Anterior cingulate cortex (tissue), 58 donors: ENCODE results near the gene APOBEC3H.

ENCODE experiments used
- DNase-seq, 58 donors: peaks; one replicate each; lab custom pipeline; 2025; lab: John Stamatoyannopoulos, UW

APOBEC3H gene

DNA sequence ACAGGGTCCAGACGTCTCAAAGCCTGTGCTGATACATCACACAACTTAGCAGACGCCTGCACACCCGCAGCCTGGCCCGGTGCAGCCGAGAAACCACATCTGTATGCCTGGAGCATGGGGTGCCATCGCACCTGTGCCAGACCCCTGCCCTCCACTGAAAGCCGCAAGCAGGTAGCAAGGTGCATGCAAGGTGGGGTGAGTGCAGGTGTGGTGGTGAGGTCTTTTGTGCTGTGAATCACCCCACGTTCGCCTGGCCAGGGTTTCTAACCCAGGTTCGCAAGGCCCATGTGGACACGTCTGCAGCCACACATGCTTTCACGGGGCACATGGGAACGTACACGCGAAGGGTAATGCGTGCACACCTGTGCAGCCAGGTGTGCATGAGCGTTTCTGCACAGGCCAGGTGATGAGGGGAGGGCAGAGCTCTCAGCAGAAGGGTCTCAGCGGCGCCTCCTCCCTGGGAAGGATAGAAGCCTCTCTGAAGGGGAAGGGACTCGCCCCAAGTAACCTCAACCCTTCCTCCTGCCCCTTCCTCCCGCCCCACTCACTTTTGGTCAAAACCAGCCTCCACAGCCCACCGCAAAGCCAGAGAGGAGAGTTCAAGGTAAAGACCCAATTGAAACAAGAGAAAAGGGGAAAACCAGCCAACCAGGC is 36.0 kb downstream of the APOBEC3H start:
- DNase-seq, result no peak

DNA sequence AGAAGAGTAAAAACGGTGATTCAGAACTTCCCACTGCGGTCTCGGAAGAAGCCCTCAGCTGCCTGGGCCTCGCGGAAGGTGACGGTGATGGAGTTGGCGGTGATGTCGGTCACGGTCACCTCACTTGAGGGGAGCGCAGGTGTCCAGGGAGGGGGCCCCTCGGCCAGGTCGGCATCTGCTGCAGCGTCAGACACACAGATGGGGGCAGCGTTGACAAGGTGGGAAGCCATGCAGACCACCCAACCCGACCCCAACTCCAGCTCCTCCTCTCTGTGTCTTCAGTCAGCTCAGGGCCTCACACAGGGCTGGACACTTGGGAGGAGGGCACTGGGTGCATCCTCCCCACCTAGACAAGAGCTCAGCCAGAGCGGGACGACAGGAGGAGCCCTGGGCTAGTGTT is 36.8 kb downstream of the APOBEC3H start:
- DNase-seq, result no peak

DNA sequence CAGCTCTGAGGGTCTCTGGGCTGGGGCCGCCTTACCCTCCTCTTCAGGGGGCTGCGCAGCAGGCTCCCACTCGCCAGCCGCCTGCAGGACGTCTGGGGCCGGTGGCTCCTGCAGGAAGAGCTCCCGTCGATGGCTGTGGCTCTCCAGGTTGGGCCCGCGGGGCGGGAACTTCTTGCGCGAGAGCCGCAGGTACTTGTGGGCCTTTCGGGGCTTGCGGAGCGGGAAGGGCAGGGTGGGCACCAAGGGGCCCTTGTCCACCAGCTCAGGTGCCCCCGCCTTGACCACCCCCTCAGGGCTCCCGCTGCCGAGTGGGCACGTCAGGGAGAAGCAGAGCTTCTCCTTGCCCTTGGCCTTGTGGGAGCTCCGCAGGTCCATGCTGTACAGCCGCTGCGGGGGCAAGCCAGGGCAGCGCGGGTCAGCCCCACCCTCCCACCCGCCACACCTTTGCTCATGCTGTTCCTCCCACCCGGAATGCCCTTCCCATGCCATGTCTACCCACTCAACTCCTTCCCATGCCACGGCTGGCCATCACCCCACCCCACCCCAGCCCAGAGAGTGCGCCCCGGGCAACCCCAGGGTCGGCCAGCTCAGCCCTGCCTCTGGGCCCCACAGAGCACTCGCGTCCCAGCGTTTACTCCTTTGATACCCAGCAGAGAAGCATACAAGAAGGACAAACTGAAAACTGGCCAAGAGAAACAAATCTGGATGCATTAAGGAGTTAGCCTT is 37.5 kb downstream of the APOBEC3H start:
- DNase-seq, result no peak

DNA sequence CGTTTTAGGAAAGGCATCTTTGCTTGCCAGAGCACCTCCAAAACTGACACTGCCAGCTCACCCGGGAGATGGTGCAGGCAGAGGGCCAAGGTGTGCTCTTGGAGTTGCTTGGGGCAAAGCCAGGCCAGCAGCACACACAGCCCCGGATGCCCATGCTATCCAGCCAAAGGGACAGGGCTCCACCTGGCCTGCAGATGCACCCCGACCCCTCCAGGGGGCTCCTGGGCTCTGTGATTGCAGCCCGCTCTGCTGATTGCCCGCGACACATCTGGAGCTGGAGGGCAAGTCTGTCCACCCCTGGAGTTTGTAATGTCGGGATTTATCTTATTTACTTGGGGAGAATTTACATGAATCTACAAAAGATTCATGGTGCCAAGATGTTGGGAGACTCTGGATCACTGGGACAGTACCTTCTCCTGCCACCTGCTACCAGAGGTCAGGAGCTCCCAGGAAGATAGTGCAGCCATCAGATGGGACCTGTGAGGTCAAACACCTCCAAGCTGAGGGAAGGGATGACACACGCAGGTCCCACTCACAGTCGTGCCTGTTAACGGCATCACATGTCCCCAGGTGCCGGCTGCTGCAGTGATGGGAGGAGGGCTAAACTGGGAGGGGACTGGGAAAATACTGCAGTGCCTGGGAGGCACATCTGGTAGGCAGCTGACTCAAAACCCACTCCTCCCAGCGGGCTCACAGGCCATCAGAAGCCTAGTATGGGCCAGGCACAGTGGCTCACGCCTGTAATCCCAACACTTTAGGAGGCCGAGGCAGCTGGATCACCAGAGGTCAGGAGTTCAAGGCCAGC is 38.2 kb downstream of the APOBEC3H start:
- peak in 2 of 58 donors; percentile 12 to 22 for DNase-seq

DNA sequence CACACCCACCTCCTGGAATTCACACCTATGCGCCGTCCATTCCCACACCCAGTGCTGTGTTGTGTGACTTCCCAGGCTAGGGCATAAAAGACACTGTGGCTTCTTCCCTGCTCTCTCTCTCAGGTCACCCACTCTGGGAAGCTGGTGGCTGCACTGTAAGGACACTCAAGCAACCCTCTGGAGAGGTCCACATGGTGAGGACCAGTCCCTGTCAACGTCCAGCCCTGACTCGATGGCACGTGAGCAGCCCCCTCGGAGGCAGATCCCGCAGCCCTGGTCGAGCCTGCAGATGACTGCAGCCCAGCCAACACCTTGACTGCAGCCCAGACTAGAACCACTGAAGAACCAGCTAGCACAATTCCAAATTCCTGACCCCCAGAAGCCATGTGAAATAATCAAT is 39.3 kb downstream of the APOBEC3H start:
- no peak for DNase-seq

DNA sequence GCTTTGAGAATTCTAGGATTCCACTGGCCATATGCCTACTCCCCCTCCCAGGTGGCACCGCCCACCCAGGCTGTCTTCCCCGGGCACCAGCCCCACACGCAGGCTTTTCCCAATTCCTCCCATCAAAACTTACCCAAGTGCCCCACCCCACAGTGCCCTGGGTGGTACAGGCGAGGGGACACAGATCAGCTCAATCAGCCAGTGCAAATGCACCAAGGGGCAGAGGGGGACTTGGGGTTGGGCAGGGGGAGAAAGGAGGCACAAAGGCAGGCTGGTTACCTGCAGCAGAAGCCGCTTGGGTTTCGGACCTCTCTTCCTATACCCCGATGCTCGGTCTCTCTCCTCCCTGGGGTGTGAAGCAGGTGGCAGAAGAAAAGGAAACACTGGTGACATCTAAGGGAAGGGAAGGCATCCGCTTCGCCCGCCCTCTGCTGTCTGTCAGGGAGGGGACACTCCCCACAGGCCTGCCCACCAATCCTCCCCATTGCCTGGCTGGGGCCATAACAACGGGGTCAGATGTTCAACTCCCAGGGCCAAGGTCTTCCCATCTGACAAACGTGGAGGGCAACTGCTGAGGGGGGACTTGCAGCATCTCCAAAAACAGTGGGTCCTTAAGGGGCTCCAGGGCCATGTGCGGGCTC is 41.4 kb downstream of the APOBEC3H start:
- DNase-seq, result no peak

DNA sequence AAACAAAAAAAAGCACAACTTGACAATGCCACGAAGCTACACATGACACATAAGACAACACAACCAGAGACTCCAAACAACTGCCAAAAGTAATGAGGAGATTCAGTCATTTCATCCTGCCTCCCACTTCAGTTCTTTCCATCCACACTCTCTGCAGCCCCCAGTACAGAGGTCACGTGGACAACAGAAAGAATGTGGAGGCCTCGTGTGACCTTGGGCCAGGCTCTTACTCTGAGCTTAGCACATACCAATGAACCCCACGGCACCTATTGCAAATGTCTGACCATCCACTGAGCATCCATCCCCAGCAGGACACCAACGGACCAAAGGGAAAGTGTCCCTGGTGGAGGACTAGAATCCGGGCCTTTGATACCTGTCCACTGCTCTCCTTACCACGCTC is 42.9 kb downstream of the APOBEC3H start:
- no peak for DNase-seq

DNA sequence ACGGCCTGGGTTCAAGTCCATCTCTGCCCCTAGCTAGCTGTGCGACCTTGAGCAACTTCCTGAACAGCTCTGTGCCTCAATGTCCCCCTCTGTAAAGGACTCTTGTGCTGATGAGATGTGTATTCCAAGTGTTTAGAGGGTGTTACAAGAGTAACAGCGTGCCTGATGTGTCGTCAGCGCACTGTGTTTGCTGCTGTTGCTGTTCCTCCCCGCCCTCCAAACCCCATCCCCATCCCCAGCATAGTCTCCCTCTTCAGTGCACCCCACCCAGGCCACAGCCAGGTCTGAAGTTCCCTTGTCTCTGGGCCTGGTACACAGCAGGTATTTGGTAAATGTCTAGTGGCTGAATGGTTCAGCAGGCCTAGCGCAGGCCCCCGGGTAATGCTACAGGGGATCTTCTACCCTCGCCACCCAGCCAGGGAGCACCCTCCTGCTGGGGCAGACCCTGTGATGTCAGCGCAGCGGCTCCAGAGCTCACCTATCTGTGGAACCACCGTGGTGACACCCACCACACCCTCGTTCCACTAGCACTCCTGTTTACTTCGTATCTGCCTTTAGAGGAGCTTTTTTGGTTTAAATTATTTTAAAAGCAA is 45.1 kb downstream of the APOBEC3H start:
- DNase-seq, result no peak

DNA sequence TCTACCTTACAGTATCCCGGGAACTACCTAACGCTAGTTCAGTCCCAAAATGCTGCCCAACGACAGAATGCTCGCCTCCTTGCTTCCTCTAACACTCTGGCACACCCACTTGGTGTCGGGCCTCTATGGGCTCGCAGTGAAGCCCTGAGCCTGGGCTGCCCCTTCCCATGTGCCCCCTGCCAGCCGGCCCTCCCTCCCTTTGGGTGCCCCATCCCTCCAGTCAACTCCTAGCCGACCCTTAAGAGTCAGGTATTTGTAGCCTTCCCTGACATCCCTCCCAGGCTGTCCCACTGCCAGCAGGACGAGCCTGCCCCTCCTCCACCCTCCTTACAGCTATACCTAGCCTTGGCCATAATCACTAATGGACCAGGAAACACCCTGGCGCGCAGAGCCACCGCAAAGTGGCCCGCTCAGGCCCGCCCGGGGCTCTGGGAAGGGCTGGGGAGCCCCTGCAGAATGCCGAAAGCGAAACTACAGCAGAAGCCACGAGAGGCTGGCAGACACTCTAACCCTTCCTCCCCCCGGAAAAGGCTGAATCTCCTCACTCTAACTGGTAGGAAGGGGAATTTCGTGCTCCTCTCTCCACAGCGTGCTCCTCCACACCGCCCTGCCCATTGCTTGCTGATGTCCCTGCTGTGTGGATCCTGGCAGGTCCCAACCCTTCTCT is 47.2 kb downstream of the APOBEC3H start:
- no peak for DNase-seq

DNA sequence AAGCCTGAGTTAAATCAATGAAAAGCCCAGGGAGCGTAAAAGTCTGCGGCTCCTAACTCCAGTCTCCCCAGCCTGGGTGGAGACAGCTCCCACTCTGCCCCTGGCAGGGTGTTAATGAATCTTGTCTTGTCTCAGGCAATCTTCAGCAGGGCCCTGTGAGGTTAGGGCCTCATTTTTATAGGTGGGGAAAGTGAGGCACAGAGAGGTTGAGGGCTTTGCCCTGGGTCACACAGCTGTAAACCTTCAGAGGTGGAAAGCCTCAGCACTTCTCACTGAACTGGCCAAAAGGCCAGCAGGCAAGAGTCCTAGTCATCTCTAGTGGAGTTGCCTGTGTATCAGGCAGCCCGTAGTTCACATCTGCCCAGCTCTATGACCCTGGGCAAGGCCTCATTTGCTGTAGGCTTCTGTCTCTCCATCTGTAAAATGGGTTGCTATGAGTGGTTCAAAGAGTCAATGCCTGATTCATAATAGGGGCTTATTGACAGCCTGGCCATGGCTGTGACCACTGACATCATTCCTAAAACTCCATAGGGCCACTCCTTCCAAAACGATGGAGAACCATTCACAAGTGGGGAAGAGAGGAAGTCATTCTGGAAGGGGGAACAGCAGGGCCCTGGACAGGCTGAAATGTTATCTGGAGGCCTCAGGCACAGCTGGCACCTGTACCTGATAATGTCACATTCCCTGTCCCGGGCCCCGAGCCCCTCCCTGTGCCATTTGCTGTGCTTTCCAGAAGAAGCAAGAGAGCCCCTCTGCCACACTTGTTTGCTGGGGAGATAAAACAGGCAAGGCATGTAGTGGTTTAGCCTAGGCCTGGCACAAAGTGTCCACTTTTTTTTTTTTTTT is 49.4 kb downstream of the APOBEC3H start:
- peak in 1 of 58 donors; percentile 44 for DNase-seq

DNA sequence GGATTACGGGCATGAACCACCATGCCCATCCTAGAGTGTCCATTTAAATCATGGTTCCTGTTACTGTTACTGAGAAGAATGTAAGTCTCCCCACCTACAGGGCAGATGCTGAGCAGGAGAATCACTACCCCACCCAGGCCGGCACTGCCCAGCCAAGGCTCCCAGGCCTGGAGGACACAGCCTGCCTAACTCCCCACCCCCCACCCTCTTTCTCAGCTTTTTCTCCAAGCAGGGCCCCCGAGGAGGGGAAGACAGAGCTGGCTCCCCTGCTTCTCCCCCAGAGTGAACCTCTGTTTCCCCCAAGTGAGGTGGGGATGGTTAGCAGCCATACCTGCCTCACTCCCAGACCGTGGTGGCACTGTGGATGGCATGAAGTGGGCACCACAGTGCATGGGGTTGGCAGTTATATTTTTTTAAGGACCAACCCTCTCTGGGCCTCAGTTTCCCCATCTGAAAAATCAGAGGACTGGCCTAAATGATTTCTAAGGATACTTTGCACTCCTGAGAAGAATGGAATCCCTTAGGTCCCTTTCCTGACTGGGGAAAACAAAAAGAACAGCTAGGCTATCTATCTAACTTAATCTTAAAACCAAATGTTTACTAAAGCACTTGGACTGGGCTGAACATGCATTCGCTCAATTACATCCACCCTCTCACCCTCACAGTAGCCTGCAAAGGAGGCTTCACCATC is 50.4 kb downstream of the APOBEC3H start:
- DNase-seq, result no peak

DNA sequence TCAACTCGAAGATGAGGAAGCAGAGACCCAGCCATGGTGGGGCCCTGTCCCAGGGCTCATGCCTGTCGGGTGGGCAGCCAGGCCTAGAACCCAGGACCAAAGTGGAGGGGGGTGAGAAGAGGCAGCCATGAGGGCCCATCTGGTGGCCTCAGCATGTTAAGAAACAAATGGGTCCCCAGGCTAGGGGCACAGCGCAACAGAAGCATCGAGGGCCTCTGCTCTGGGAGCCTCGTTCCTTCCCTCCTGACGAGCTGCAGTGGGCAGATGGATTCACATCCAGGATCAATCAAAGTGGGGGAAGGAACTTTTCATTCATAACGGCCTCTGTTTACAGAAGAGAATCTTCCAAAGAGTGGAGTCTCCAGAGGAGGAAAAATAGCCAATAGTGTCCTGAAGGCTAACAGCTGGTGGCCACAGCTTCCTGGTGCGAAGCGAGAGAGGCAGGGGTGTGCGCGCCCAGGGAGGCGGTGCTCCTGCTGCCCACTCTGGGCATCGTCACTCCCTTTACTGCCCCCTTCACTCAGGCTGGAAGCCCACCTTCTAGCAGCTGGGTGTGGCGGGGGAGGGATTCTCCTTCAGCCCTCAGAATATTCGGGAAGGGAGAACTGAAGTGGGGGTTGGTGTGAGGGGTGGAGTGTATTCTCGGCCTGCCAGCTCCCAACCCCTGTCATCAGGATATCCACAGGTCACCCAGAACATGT is 51.1 kb downstream of the APOBEC3H start:
- no peak for DNase-seq

DNA sequence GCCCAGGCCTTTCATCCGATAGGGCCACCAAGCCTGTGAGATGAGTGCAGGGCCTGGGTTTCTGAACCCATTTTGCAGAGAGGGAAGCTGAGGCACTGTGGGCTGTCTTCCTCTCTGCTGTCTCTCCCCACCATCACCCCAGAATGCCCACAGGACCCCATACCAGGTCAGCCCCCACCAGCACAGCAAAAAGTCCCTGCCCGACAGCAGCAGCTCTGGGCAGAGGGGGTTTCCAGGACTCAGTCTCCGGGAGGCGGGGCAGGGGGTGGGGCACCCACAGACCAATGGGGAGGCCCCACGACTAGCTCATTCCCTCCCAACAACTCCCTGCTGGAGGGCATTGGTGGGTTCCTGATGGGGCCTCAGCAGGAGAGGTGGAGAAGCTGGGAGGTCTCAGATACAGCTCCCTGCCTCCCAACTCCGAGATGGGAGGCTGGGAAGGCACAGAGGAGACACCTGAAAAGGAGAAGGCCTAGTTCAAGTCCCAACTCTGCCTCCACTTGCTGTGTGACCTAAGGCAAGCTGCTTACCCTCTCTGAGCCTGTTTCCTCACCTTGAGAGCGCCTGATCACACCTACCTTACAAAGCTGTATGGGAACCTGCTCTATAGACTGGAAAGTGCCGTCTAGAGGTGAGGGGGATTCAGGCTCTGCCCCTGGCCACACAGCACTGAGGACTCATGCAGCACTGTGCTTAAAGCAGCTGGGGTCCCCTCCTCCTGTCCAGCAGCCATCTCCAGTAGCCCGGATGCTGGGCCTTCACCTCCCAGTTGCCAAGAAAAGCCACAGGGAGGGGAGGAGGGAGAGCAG is 51.9 kb downstream of the APOBEC3H start:
- DNase-seq, result peak in 23 of 58 donors; percentile 9 to 69 (median 32)

DNA sequence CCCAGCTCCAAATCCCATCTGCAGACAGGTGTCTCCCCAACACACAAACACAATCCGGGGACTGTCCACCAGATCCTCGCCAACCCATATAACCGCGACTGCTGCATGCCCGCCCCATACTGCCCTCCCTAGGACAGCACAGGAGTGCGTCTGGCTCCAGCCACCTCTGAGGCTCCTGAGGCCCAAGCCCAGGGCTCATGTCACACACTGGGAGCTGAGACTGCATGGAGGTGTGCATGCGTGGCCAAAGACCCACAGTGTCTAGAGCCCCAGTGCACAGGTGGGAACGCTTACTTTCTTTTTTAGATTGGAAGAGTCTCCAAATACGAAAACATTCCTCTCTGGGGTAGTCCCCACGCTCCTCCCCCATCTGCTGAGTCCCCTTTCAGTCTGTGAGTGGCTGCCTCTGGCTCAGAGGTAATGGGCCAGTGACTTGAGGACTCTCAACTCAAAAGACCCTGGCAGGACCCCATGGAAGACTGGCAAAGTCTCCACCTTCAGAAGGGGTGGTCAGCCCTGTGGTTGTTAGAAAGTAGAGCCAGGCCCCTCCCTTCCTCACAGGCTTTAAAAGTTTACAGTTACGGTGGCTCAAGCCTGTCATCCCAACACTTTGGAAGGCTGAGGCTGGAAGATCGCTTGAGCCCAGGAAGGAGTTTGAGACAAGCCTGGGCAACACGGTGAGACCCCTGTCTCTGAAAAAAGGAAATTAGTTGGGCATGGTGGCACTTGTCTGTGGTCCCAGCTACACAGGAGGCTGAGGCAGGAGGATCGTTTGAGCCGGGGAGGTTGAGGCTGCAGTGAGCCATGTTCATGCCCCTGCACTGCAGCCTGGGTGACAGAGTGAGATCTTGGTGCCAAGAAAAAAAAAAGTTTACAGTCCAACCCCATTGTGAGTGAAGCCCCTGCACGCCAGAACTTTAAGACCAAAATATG is 53.1 kb downstream of the APOBEC3H start:
- peak in 2 of 58 donors; percentile 19 to 21 for DNase-seq

DNA sequence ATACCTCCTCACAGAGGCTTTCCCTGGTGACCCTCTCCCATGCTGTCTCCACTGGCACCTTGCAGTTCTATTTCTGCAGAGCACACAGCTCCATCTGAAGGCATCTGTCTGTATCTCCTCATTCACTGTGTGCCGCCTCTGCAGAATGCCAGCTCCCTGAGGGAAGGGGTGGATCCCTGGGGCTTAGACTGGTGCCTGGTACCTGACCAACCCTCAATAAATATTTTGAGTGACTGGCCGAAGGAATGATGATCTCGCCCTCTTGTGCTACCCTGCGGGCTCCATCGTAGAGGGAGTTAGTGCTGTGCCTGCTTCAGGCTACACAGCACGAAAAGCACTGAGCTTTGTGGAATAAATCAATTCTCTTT is 53.8 kb downstream of the APOBEC3H start:
- peak in 11 of 58 donors; percentile 16 to 46 (median 25) for DNase-seq
